ENCODE results near the gene NUP210L.

- TF ChIP-seq POLR2A (IDR thresholded peaks at IDR 0.05; ENCODE audit: low read length) (no peak), GATA1 (IDR thresholded peaks at IDR 0.05; ENCODE audit: low read depth, low read length) (no peak)
Measured at GRCh38 chr1:154117642-154118041, 37.2 kb downstream of the NUP210L start.
